ENCODE results near the gene EIF5A. TPM values are rescaled to one million over a fixed set of nuclear protein-coding genes. Genes with fewer than 3 reads are reported as not detected.

EIF5A gene
- total RNA-seq, 2 experiments from 2014 or later: 575 to 853 TPM

DNA sequence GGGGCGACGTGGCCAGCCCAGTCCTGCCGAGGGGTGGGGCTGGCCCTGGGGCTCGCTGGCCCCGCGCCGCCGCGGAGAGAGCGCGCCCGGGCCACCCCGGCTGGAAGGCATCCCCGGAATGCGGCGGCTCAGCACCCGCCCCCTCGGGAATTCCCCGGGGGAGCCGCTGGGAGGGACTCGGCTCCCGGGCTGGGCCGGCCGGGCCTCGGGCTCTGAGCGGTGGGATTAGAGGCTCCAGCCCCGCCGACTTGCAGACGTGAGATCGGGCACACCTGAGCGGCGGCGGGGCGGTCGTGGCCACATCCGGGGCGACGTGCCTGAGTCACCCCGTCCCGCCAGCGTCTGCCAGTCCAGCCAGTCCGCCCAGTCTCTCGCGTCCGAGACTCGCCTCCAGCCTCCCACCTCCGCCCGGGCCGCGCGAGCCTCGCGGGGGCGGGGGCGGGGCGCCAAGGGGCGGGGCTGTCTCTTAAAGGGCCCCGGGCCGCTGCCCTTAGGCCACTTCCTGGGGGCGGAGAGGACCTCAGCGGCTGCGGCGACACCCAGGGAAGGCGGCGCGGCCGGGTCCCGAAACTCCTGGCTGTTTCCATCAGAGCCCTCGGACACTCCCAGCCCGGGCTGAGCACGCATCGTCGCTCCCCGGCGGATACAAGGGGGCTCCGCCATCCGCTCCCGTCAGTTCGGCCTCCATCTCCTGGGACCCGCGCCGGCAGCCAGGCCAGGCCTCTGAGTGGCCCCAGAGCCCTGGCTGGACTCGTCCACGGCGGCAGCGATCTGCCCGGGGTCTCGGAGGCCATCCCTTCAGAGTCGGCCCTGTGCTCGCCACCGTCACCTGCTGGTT is 44.5 kb downstream of the EIF5A start, which contains the start of gene KCTD11:
TSS of gene KCTD11 (plus strand) at position 498 of the 838 bp plus-strand sequence.
- DNase-seq: peak; percentile 91
- Mint-ChIP-seq H3K36me3 (peaks cover 30% of the 10 kb centered on the region), H3K27me3 (no peaks in the 10 kb centered on the region), H3K9me3 (ENCODE audit: low read depth) (no peaks in the 10 kb centered on the region), H3K27ac (peak within 1 kb of the TSS; percentile 86), H3K4me1 (peaks cover 56% of the 10 kb centered on the region), H3K4me3 (peak within 1 kb of the TSS; percentile 78)
- ATAC-seq: peak; percentile 69
- CTCF ChIA-PET: interaction anchor here (1.0 to 6.7 kb wide), 10 partner anchors 15 to 336 kb away, joined by 3 to 88 read pairs (median 9); partner anchors contain the start of genes ACAP1, SENP3, TMEM102 and TP53

DNA sequence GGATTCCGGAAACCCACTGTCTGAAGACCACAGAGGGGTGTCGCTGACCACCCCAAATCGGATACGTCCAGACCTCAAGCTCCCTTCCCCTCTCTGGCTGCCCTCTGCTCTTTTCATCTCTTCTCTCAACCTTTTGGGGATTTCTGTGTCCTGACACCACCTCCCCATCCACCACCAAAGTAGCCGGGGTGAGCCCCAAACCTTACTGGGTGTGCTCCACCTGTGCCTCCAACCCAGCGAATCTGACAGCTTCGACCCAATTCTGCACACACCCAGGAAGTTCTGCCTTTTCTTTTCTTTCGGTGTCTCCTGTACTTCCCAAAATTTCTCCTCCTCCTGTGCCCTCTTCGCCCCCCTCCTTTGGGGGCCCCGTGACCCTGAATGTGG is 45.1 kb downstream of the EIF5A start:
- CTCF ChIA-PET: interaction anchor here (1.1 to 6.7 kb wide), 5 partner anchors 16 to 335 kb away, joined by 3 to 88 read pairs (median 9); partner anchors contain the start of genes ACAP1, SLC2A4, TMEM102 and TP53
- peaks cover 54% of the 10 kb centered on the region for H3K4me1 Mint-ChIP-seq
- ATAC-seq (no peak), DNase-seq (no peak)
- no peaks in the 10 kb centered on the region for H3K27me3 Mint-ChIP-seq
- peaks cover 25% of the 10 kb centered on the region for H3K36me3 Mint-ChIP-seq
- peak overlapping the region; percentile 82 for H3K27ac Mint-ChIP-seq
- H3K4me3 Mint-ChIP-seq: peak overlapping the region; percentile 78
- no peaks in the 10 kb centered on the region for H3K9me3 Mint-ChIP-seq (ENCODE audit: low read depth)

DNA sequence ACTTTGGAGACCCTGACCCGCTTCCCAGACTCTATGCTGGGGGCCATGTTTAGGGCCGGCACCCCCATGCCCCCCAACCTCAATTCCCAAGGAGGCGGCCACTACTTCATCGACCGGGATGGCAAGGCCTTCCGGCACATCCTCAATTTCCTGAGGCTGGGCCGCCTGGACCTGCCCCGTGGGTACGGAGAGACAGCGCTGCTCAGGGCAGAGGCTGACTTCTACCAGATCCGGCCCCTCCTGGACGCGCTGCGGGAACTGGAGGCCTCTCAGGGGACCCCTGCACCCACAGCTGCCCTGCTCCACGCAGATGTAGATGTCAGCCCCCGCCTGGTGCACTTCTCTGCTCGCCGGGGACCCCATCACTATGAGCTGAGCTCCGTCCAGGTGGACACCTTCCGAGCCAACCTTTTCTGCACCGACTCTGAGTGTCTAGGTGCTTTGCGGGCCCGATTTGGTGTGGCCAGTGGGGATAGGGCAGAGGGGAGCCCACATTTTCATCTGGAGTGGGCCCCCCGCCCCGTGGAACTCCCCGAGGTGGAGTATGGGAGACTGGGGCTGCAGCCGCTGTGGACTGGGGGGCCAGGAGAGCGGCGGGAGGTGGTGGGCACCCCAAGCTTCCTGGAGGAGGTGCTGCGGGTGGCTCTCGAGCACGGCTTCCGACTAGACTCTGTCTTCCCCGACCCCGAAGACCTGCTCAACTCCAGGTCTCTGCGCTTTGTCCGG is 45.6 kb downstream of the EIF5A start:
- H3K27ac Mint-ChIP-seq: peak overlapping the region; percentile 82
- DNase-seq: peak; percentile 43
- peak overlapping the region; percentile 78 for H3K4me3 Mint-ChIP-seq
- H3K27me3 Mint-ChIP-seq: no peaks in the 10 kb centered on the region
- peaks cover 54% of the 10 kb centered on the region for H3K4me1 Mint-ChIP-seq
- peaks cover 23% of the 10 kb centered on the region for H3K36me3 Mint-ChIP-seq
- H3K9me3 Mint-ChIP-seq (ENCODE audit: low read depth): no peaks in the 10 kb centered on the region
- CTCF ChIA-PET: interaction anchor here (1.0 to 6.7 kb wide), 8 partner anchors 17 to 335 kb away, joined by 3 to 88 read pairs (median 16); partner anchors contain the start of genes ACAP1, NEURL4, SENP3 and SLC2A4
- no peak for ATAC-seq

DNA sequence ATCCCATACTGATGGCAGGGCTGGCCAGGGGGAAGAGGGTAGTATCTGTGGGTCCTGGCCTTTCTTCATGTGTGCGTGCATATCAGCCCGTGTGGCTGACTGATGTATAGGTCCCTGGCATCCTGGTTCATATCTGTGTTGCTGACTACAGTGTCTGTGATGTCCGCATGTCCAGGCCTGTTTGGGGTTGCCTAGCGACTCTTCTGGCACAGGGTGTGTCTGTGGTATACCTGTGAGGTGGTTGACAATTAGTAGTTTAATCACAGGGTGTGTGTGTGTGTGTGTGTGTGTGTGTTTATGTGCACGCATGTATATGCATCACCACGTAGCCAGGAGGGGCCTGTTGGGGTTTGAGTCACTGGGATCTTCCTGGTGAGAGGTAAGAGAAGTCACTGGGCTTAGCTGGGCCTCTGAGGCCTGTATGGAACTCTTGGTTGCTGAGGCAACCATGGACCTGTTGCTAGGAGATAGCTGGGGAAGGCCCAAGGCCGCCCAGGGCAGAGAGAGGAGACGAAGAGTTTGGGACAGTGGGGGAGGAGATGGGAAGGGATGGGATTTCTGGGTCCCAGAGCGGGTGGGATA is 46.9 kb downstream of the EIF5A start:
- H3K36me3 Mint-ChIP-seq: peaks cover 14% of the 10 kb centered on the region
- peak overlapping the region; percentile 18 for H3K27ac Mint-ChIP-seq
- CTCF ChIA-PET: interaction anchor here (1.0 to 6.7 kb wide), 11 partner anchors 9 to 335 kb away, joined by 3 to 88 read pairs (median 10); partner anchors contain the start of genes ACAP1, NEURL4, SENP3 and SLC2A4
- peaks cover 49% of the 10 kb centered on the region for H3K4me1 Mint-ChIP-seq
- H3K27me3 Mint-ChIP-seq: no peaks in the 10 kb centered on the region
- no peak for ATAC-seq
- H3K4me3 Mint-ChIP-seq: no peak overlapping the region
- H3K9me3 Mint-ChIP-seq (ENCODE audit: low read depth): no peaks in the 10 kb centered on the region
- DNase-seq: peak; percentile 48

DNA sequence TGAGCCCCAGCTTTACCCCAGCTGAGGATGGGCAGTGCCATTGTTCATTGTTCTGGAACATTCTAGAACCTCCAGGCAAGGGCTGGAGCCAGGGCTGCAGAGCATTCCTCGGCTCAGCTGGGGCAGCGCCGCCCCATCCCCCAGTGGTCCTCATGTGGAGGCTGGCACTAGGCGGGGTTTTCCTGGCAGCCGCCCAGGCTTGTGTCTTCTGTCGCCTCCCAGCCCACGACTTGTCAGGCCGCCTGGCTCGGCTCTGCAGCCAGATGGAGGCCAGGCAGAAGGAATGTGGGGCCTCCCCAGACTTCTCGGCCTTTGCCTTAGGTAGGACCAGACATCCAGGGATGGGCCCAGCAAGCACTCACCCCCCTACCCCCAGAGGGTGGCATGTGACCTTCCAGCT is 47.6 kb downstream of the EIF5A start, which contains the start of gene TMEM95:
TSS of gene TMEM95 (plus strand) at position 104 of the 400 bp plus-strand sequence. CDS start at position 153, 49 bp downstream.
- H3K36me3 Mint-ChIP-seq: peaks cover 11% of the 10 kb centered on the region
- DNase-seq (peak; percentile 42), ATAC-seq (no peak)
- H3K27ac Mint-ChIP-seq: peak within 1 kb of the TSS; percentile 18
- H3K9me3 Mint-ChIP-seq (ENCODE audit: low read depth): no peaks in the 10 kb centered on the region
- H3K27me3 Mint-ChIP-seq: no peaks in the 10 kb centered on the region
- peaks cover 43% of the 10 kb centered on the region for H3K4me1 Mint-ChIP-seq
- CTCF ChIA-PET: interaction anchor here (0.8 to 6.7 kb wide), 18 partner anchors 10 to 334 kb away, joined by 3 to 88 read pairs (median 8); partner anchors contain the start of genes ACAP1, NEURL4, SENP3 and SLC2A4
- no peak within 1 kb of the TSS for H3K4me3 Mint-ChIP-seq

DNA sequence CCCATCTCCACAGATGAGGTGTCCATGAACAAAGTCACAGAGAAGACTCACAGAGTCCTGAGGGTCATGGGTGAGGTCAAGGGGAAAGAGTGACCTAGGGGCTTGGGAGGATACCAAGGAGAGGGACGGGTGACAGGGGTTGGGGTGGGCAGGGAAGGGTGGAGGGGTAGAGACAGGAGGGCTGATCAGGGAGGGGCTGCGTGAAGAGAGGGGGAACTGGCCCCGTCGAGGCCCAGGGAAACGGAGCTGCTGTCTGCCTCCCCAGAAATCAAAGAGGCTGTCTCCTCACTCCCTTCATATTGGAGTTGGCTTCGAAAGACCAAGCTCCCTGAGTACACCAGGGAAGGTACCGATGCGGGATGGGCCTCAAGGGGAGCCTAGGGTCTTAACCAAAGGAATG is 48.1 kb downstream of the EIF5A start:
- peaks cover 8% of the 10 kb centered on the region for H3K36me3 Mint-ChIP-seq
- CTCF ChIA-PET: interaction anchor here (0.6 to 6.7 kb wide), 49 partner anchors 10 to 361 kb away, joined by 3 to 88 read pairs (median 4); partner anchors contain the start of genes ACAP1, NEURL4, PLSCR3 and POLR2A
- H3K27ac Mint-ChIP-seq: no peak overlapping the region
- no peaks in the 10 kb centered on the region for H3K9me3 Mint-ChIP-seq (ENCODE audit: low read depth)
- H3K4me1 Mint-ChIP-seq: peaks cover 40% of the 10 kb centered on the region
- no peaks in the 10 kb centered on the region for H3K27me3 Mint-ChIP-seq
- DNase-seq: no peak
- H3K4me3 Mint-ChIP-seq: no peak overlapping the region
- no peak for ATAC-seq

DNA sequence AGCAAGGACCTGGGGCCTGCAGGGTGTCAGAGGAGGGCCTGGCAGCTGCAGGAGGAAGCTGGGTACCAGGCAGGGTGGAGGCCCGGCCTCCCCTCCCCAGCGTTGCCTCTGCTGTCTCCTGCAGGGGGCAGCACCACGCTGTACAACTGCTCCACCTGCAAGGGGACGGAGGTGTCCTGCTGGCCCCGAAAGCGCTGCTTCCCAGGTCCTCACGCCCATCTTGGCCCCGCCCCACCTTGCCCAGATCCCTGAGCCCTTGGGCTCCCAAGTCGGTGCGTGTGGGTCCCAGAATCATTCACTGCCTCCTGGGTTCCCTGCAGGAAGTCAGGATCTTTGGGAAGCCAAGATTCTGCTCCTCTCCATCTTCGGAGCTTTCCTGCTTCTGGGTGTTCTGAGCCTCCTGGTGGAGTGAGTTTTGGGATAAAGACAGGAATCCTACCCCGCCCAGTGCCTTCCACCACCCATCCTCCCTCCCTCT is 48.7 kb downstream of the EIF5A start:
- Mint-ChIP-seq H3K4me3 (no peak overlapping the region), H3K36me3 (peaks cover 6% of the 10 kb centered on the region), H3K9me3 (ENCODE audit: low read depth) (no peaks in the 10 kb centered on the region), H3K27me3 (no peaks in the 10 kb centered on the region), H3K27ac (no peak overlapping the region), H3K4me1 (peaks cover 35% of the 10 kb centered on the region)
- CTCF ChIA-PET: interaction anchor here (0.6 to 6.7 kb wide), 52 partner anchors 10 to 360 kb away, joined by 3 to 88 read pairs (median 4); partner anchors contain the start of genes ACAP1, NEURL4, PLSCR3 and POLR2A
- DNase-seq (peak; percentile 92), ATAC-seq (peak; percentile 73)

DNA sequence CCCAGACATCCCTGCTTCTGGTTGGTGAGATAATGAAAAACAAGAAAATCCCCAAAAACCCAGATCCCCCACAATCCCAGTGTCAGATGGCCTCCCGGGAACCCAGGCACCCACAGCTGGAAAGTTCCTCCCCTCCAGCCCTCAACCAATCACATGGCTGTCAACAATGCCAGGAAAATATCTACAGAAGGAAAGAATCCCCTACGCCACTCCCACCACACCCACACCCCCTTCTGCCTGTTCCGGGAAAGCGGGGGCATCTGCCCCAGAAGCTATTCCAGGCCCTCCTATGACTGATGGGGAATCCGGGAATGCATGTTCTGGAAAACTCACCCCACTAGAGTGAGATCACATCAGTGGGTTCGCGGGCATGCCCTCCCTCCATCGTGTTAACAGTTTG is 49.3 kb downstream of the EIF5A start:
- Mint-ChIP-seq H3K27ac (no peak overlapping the region), H3K4me3 (no peak overlapping the region), H3K27me3 (no peaks in the 10 kb centered on the region), H3K36me3 (peaks cover 3% of the 10 kb centered on the region), H3K9me3 (ENCODE audit: low read depth) (no peaks in the 10 kb centered on the region), H3K4me1 (peaks cover 32% of the 10 kb centered on the region)
- no peak for DNase-seq
- CTCF ChIA-PET: interaction anchor here (0.9 to 6.7 kb wide), 27 partner anchors 9 to 331 kb away, joined by 3 to 88 read pairs (median 6); partner anchors contain the start of genes ACAP1, NEURL4, PLSCR3 and POLR2A
- no peak for ATAC-seq

DNA sequence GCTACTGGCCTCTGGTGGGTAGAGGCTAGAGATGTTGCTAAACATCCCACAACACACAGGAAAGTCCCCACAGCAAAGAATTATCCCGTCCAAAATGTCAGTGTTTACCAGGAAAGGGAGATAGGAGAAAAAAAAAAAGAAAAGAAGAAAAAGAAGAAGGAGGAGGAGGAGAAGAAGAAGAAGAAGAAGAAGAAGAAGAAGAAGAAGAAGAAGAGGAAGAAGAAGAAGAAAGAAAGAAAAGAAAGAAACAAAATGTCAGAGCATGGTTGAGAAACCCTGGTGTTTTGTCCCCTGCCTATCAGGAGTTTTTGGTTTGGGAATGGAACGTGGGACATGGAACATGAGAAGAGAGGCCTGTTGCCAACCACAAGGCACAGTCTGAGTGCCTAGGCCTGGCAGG is 50.0 kb downstream of the EIF5A start:
- Mint-ChIP-seq H3K9me3 (ENCODE audit: low read depth) (no peaks in the 10 kb centered on the region), H3K27me3 (peaks cover 2% of the 10 kb centered on the region), H3K4me1 (peaks cover 30% of the 10 kb centered on the region), H3K4me3 (no peak overlapping the region), H3K27ac (no peak overlapping the region), H3K36me3 (peaks cover 2% of the 10 kb centered on the region)
- DNase-seq (no peak), ATAC-seq (no peak)
- CTCF ChIA-PET: interaction anchor here (2.1 to 6.7 kb wide), 3 partner anchors 79 to 232 kb away, joined by 11 to 88 read pairs (median 41); partner anchors contain the start of genes SENP3, SOX15 and TMEM102

DNA sequence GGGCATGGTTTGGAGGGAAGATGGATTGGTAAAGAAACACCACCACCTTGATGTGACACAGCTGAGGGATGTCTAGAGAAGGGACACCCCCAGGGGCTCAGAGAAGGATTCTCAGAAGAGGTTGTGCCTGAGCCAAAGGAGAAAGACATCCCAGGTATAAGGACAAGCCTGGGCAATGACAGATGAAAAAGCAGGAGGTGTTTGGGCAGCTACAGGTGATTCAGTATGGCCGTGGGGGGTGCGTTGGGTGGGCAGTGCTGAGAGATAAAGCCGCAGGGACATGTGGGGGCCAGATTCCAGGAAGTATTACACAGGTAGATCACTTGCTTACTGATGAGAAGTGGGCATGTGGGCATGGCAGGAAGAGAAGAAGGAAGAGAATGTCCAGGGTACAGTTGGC is 54.5 kb downstream of the EIF5A start:
- Mint-ChIP-seq H3K4me1 (no peaks in the 10 kb centered on the region), H3K27ac (no peak overlapping the region), H3K27me3 (peaks cover 2% of the 10 kb centered on the region), H3K9me3 (ENCODE audit: low read depth) (no peaks in the 10 kb centered on the region), H3K36me3 (no peaks in the 10 kb centered on the region), H3K4me3 (no peak overlapping the region)
- ATAC-seq (no peak), DNase-seq (no peak)
- CTCF ChIA-PET: interaction anchor here (1.6 kb wide), 1 partner anchor 199 kb away, joined by 7 read pairs; the partner anchor contains the start of gene SENP3
